H9 (cell line): ENCODE data around the gene ZNF695. TPM values are rescaled to one million over a fixed set of nuclear protein-coding genes. Genes with fewer than 3 reads are reported as not detected.

Experiments
- DNase-seq: peaks from one replicate; pipeline ENCODE4 v3.0.0-alpha.2; 2017
- H2AFZ ChIP-seq: one replicate; pipeline ENCODE4 v1.6.1; 2013; ENCODE audit warnings: mild to moderate bottlenecking, low read length, control low read depth, moderate library complexity
- H2AK5ac ChIP-seq: 2 replicates; pipeline ENCODE4 v1.6.1; 2013; ENCODE audit warnings: low read length, control low read depth, mixed read lengths; ENCODE audit not compliant: insufficient read length
- H2BK120ac ChIP-seq: one replicate; pipeline ENCODE4 v1.6.1; 2013; ENCODE audit warnings: low read depth, mild to moderate bottlenecking, low read length, control low read depth, inconsistent platforms; ENCODE audit not compliant: poor library complexity, severe bottlenecking
- H2BK12ac ChIP-seq: 2 replicates; pipeline ENCODE4 v1.6.1; 2013; ENCODE audit warnings: low read length, control low read depth, mixed read lengths, low read depth; ENCODE audit not compliant: insufficient read length
- H2BK15ac ChIP-seq: 2 replicates; pipeline ENCODE4 v1.6.1; 2013; ENCODE audit warnings: low read depth, low read length, control low read depth
- H2BK20ac ChIP-seq: one replicate; pipeline ENCODE4 v1.6.1; 2013; ENCODE audit warnings: low read depth, mild to moderate bottlenecking, low read length, control low read depth, inconsistent platforms; ENCODE audit not compliant: poor library complexity, severe bottlenecking
- H2BK5ac ChIP-seq: 2 replicates; pipeline ENCODE4 v1.6.1; 2013; ENCODE audit warnings: low read length, control low read depth, mixed read lengths; ENCODE audit not compliant: insufficient read length
- H3K14ac ChIP-seq: 2 replicates; pipeline ENCODE4 v1.6.1; 2013; ENCODE audit warnings: low read length, control low read depth; ENCODE audit not compliant: insufficient read depth
- H3K18ac ChIP-seq: 2 replicates; pipeline ENCODE4 v1.6.1; 2013; ENCODE audit warnings: low read depth, mild to moderate bottlenecking, mixed read lengths, low read length, control low read depth; ENCODE audit not compliant: insufficient read length
- H3K23ac ChIP-seq: 2 replicates; pipeline ENCODE4 v1.6.1; 2013; ENCODE audit warnings: low read length, control low read depth, mixed read lengths, low read depth; ENCODE audit not compliant: insufficient read length
- H3K23me2 ChIP-seq: 2 replicates; pipeline ENCODE4 v1.6.1; 2013; ENCODE audit warnings: low read depth, mild to moderate bottlenecking, mixed read lengths, low read length, control low read depth; ENCODE audit not compliant: insufficient read length, poor library complexity, severe bottlenecking
- H3K27ac ChIP-seq: 2 replicates; pipeline ENCODE4 v1.5.1; 2013; ENCODE audit warnings: low read length, control low read depth, mixed read lengths, low read depth; ENCODE audit not compliant: insufficient read length
- H3K27me3 ChIP-seq: 2 replicates; pipeline ENCODE4 v1.6.1; 2013; ENCODE audit warnings: low read length, control low read depth, inconsistent platforms; ENCODE audit not compliant: insufficient read depth
- H3K4ac ChIP-seq: 2 replicates; pipeline ENCODE4 v1.6.1; 2013; ENCODE audit warnings: low read depth, mild to moderate bottlenecking, control low read depth, inconsistent platforms, low read length, moderate library complexity
- H3K4me1 ChIP-seq: 2 replicates; pipeline ENCODE4 v1.6.1; 2013; ENCODE audit warnings: low read length, control low read depth, inconsistent platforms; ENCODE audit not compliant: insufficient read depth
- H3K4me2 ChIP-seq: 2 replicates; pipeline ENCODE4 v1.6.1; 2013; ENCODE audit warnings: low read length, control low read depth, mixed read lengths; ENCODE audit not compliant: insufficient read length, insufficient read depth
- H3K56ac ChIP-seq: 2 replicates; pipeline ENCODE4 v1.6.1; 2013; ENCODE audit warnings: low read depth, mild to moderate bottlenecking, mixed read lengths, low read length, control low read depth; ENCODE audit not compliant: insufficient read length
- H3K79me1 ChIP-seq: 2 replicates; pipeline ENCODE4 v1.6.1; 2013; ENCODE audit warnings: low read depth, mild to moderate bottlenecking, moderate library complexity, low read length, control low read depth, inconsistent platforms; ENCODE audit not compliant: insufficient read depth, poor library complexity, severe bottlenecking
- H3K79me2 ChIP-seq: 2 replicates; pipeline ENCODE4 v1.6.1; 2013; ENCODE audit warnings: low read length, control low read depth, inconsistent platforms; ENCODE audit not compliant: insufficient read depth
- H3K9ac ChIP-seq: 2 replicates; pipeline ENCODE4 v1.6.1; 2013; ENCODE audit warnings: low read length, control low read depth, mixed read lengths; ENCODE audit not compliant: insufficient read length; ENCODE audit errors: extremely low read depth
- H3K9me3 ChIP-seq: one replicate; pipeline ENCODE4 v1.6.1; 2013; ENCODE audit warnings: low read depth, low read length, inconsistent platforms; ENCODE audit not compliant: control insufficient read depth
- H3T11ph ChIP-seq: one replicate; pipeline ENCODE4 v1.6.1; 2013; ENCODE audit warnings: mild to moderate bottlenecking, low read length, control low read depth, inconsistent platforms
- H4K20me1 ChIP-seq: one replicate; pipeline ENCODE4 v1.6.1; 2013; ENCODE audit not compliant: control insufficient read depth, insufficient read length, insufficient read depth
- H4K5ac ChIP-seq: 2 replicates; pipeline ENCODE4 v1.6.1; 2013; ENCODE audit warnings: low read depth, mild to moderate bottlenecking, mixed read lengths, low read length, control low read depth; ENCODE audit not compliant: insufficient read length
- H4K8ac ChIP-seq: replicated peaks from 2 replicates; pipeline ENCODE4 v1.6.1; 2013; ENCODE audit warnings: low read length, control low read depth, mixed read lengths, low read depth; ENCODE audit not compliant: insufficient read length
- H4K91ac ChIP-seq: 2 replicates; pipeline ENCODE4 v1.6.1; 2013; ENCODE audit warnings: low read depth, mild to moderate bottlenecking, moderate library complexity, mixed read lengths, low read length, control low read depth; ENCODE audit not compliant: insufficient read length
- H3K27ac Mint-ChIP-seq, 3 experiments: 2 replicates in 2 of 3; 3 replicates in 1 of 3; pipeline ENCODE4 v1.8.0; 2020 to 2021; ENCODE audit warnings: mixed read lengths in 3 of 3, mild to moderate bottlenecking in 1 of 3, moderate library complexity in 1 of 3
- H3K27me3 Mint-ChIP-seq: 2 replicates; pipeline ENCODE4 v1.8.0; 2021; ENCODE audit warnings: low read depth, mild to moderate bottlenecking, moderate library complexity, mixed read lengths
- H3K36me3 Mint-ChIP-seq, 3 experiments: 2 replicates in 2 of 3; 3 replicates in 1 of 3; pipeline ENCODE4 v1.8.0; 2020 to 2021; ENCODE audit warnings: low read depth in 3 of 3, mixed read lengths in 3 of 3; ENCODE audit not compliant: insufficient read depth in 1 of 3
- H3K4me1 Mint-ChIP-seq, 2 experiments: 2 replicates each; pipeline ENCODE4 v1.8.0; 2020; ENCODE audit warnings: mixed read lengths in 2 of 2
- H3K4me3 Mint-ChIP-seq, 2 experiments: 2 replicates in 1 of 2; 3 replicates in 1 of 2; pipeline ENCODE4 v1.8.0; 2020 to 2021; ENCODE audit warnings: mild to moderate bottlenecking in 2 of 2, mixed read lengths in 2 of 2, moderate library complexity in 1 of 2
- H3K9me3 Mint-ChIP-seq, 2 experiments: 2 replicates in 1 of 2; 3 replicates in 1 of 2; pipeline ENCODE4 v1.8.0; 2020; ENCODE audit warnings: mild to moderate bottlenecking in 2 of 2, mixed read lengths in 2 of 2, moderate library complexity in 1 of 2
- WGBS: extraction: QIAGEN DNeasy Blood & Tissue Kit; methylation state at CpG from one replicate; pipeline ENCODE4 v1.1.7; 2013; ENCODE audit warnings: missing lambda C conversion rate, low lambda C conversion rate, mixed read lengths; ENCODE audit not compliant: insufficient read length; ENCODE audit errors: extremely low coverage; 5-methylcytosine and 5-hydroxymethylcytosine counted together
- total RNA-seq: library from RNA; stranded (reverse); gene quantifications from 2 replicates; pipeline ENCODE4 v1.2.1, GENCODE V29; 2021
- TF ChIP-seq, protein P1 (sequence below): fragments of 200-600 bp; sonication (generic); conservative IDR thresholded peaks from 3 replicates; pipeline ENCODE4 v1.8.0; 2021; ENCODE audit warnings: antibody characterized with exemption, mild to moderate bottlenecking

Gene ZNF695
- total RNA-seq, 1 experiment from 2014 or later: 22.3 TPM

- H3K23ac ChIP-seq: no peak overlapping the region
- DNase-seq: no peak
- H4K8ac ChIP-seq: no peak overlapping the region
- H3K4ac ChIP-seq: no peak overlapping the region
- no peak overlapping the region for H2BK15ac ChIP-seq
- no peak overlapping the region for H2AK5ac ChIP-seq
- H2AFZ ChIP-seq: no peak overlapping the region
- no peak overlapping the region for H4K91ac ChIP-seq
- no peaks in the 10 kb centered on the region for H3K23me2 ChIP-seq
- H3K27ac ChIP-seq: no peak overlapping the region
- H3K4me2 ChIP-seq: no peak overlapping the region
- no peak overlapping the region for H2BK5ac ChIP-seq
- H4K20me1 ChIP-seq: no peaks in the 10 kb centered on the region
- no peaks in the 10 kb centered on the region for H3K27me3 ChIP-seq
- H4K5ac ChIP-seq: no peak overlapping the region
- Mint-ChIP-seq H3K9me3 (peaks cover 56 to 60% of the 10 kb centered on the region in 2 experiments), H3K36me3 (peaks cover 73 to 84% (median 78%) of the 10 kb centered on the region in 3 experiments), H3K4me3 (no peak overlapping the region), H3K4me1 (no peaks in the 10 kb centered on the region), H3K27ac (no peak overlapping the region), H3K27me3 (no peaks in the 10 kb centered on the region; the same call in 1 of the 2 replicates)
- no peak overlapping the region for H3K14ac ChIP-seq
- TF ChIP-seq, protein P1, sequence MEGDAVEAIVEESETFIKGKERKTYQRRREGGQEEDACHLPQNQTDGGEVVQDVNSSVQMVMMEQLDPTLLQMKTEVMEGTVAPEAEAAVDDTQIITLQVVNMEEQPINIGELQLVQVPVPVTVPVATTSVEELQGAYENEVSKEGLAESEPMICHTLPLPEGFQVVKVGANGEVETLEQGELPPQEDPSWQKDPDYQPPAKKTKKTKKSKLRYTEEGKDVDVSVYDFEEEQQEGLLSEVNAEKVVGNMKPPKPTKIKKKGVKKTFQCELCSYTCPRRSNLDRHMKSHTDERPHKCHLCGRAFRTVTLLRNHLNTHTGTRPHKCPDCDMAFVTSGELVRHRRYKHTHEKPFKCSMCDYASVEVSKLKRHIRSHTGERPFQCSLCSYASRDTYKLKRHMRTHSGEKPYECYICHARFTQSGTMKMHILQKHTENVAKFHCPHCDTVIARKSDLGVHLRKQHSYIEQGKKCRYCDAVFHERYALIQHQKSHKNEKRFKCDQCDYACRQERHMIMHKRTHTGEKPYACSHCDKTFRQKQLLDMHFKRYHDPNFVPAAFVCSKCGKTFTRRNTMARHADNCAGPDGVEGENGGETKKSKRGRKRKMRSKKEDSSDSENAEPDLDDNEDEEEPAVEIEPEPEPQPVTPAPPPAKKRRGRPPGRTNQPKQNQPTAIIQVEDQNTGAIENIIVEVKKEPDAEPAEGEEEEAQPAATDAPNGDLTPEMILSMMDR: no peak
- peaks cover 16% of the 10 kb centered on the region for H3K9me3 ChIP-seq
- H3K79me2 ChIP-seq: no peaks in the 10 kb centered on the region
- H3T11ph ChIP-seq: no peak overlapping the region
- peaks cover 2% of the 10 kb centered on the region for H3K79me1 ChIP-seq
- no peak overlapping the region for H3K18ac ChIP-seq
- H2BK20ac ChIP-seq: no peak overlapping the region
- H2BK12ac ChIP-seq: no peak overlapping the region
- no peak overlapping the region for H3K9ac ChIP-seq
- H3K4me1 ChIP-seq: no peaks in the 10 kb centered on the region
- no peak overlapping the region for H2BK120ac ChIP-seq
- no peak overlapping the region for H3K56ac ChIP-seq
- no CpG with 5 or more reads among the region's 3 CpGs for WGBS
Observed at GRCh38 chr1:246969621-246970020, 38.2 kb downstream of the ZNF695 start.
